SW480 (cell line): Measurements from ENCODE around the gene MLPH.
"Not testable (repeated sequence)": the region's sequence is repeated elsewhere in the genome, so short reads cannot be mapped to it uniquely, and the experiment has no call there.

Experiments used
- DNase-seq: peaks from one replicate; pipeline ENCODE4 v3.0.0-alpha.2; 2016; ENCODE audit warnings: low spot score

MLPH gene

DNA sequence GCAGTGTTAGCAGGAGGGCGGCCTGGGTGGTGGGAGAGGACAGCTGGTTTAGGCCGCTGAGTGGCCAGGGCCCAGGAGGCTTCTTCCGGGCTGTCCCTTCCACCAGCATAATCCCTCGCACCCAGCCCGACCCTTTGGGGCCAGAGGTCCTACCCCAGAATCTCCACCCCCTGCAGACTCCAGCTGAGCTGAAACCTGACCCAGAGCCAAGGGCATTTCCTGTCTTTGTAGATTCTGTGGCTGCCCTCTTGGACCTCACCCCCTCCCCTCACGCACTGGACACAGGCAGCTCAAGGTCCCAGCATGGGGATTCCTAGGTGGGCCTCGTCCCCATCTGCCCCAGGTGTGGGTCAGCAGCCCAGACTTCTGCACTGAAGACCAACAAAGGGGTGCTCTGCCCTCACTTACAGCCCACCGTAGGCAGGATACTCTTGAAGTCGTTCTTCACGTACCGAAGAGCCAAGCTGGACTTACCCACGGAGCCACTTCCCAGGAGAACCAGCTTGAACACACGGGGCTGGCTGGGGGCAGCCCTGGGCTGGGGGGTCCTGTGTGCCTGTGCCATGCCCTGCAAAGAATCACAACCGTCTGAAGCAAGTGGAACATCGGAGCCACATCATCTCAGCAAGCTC is 98.7 kb downstream of the MLPH start:
- DNase-seq: no peak

DNA sequence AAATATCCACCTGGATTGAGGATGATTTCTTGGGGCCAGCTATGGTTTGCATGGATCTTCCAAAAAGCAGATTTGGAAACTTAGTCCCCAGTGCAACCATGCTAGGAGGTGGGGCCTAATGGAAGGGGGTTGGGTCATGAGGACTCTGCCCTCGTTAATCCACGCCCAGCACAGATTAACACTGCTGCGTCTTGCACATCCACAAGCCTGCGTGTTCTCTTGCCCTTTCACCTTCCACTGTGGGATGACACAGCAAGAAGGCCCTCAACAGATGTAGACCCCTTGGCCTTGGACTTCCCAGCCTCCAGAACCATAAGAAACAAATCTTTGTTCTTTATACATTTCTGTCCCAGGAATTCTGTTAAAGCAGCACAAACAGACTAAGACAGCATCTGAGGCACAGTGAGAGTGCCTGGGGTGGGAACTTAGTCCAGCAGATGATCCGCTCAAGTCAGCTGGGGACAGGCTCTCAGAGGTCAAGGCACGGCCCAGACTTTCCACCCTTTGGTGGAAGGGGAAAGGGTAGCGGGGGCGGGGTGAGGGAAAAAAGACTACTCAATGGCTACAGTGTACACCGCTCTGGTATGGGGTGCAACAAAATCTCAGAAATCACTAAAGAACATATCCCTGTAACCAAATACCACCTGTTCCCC is 101.1 kb downstream of the MLPH start:
- DNase-seq: no peak

DNA sequence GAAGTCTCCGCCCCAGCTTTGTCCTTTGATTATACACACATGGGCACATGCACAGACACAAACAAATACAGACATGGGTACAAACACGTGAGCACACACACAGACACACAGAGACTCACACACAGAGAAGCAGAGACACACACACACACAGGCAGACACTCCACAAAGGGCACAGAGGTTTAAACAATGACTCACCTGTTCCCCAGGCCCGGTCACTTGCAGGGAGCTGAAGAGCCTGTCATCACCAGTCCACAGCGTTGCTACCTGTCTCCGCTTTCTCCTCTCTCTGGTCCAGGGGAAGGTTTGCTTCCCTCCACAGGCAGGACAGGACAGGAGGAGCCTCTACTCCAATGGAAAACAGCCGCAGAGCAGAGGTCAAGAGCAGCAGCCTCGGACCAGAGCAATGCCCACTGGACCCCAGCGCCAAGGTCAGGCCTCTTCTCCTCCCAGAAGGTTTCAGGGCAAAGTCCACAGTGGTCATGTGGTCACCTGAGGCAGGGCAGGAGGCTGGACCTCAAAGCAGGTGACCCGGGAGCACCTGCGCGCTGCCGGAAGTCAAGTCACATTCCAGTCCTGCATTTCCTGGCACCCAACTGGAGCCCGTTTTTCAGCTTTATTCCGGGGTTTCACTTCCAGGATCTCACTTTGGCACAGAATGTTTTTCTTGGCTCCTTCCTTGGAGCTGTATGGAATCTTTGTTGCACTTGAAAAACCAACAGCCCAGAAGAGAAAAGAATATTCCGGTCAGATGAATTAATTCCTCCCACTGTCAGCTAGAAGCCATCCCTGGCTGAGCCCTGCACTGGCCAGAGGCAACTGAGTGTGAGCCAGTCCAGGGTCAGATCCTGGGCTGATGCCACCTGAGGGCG is 103.5 kb downstream of the MLPH start, which contains the start of gene RAB17:
TSS of gene RAB17 (minus strand) at position 463 of the 869 bp plus-strand sequence. CDS start 4,580 bp downstream, outside the sequence.
- DNase-seq: peak; percentile 94

DNA sequence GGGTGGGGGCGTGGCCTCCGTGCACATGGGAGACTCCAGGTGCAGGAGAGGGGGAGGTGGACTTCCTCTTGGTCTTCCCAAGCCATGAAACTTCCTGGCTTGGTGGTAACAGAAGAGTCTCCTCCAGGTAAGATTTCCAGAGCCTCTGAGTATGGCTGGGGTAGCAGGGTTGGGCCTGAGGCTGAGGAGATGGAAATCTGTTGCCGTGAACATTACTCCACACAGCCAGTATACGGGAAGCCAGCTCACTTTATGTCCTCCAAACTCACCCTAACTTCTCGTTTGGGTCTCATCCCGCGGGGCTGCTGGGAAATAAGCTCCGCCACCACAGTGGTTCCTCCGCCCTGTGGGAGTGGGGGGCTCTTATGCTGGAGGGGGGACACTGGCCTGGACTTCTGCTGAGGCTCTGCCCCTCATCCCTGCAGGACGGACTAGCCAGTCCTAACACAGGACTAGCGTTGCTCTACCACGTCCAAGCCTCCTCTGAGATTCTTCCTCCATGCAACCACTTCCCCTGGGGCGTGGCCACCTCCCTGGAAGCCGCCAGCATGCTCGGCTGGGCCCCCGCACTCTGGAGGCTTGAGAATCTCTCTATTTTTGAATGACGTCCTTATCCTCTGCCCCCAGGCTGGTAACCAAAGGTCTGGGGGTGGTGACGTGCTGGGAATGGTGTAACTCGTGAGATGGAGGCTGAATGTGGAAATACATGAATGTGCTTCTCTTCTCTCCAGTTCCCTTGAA is 104.3 kb downstream of the MLPH start:
- DNase-seq: peak; percentile 85

DNA sequence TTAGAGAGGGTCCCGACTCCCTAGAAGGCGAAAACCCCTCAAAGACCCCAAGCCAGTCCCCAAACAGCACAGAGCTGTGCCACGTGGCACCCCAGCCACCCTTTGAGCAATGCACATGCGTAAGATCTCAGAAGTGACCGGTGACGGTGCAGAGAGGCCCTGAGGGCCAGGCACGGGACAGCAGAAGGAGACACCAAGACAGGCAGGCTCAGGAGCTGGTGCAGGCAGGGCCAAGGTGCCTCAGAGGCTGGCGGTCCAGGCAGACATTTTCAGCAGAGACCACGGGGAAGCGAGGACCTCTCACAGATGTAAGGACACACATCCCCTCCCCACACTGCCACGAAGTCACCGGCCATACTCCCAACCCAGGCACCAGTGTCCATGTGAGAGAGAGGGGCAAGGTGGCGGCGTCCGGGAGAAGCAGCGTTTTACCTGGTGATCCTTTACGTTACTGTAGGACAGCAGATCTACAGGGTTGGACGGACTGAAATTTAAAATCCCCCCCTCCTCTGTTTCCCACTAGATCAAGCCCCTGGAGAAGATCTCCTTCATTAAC is 105.5 kb downstream of the MLPH start:
- DNase-seq: no peak

DNA sequence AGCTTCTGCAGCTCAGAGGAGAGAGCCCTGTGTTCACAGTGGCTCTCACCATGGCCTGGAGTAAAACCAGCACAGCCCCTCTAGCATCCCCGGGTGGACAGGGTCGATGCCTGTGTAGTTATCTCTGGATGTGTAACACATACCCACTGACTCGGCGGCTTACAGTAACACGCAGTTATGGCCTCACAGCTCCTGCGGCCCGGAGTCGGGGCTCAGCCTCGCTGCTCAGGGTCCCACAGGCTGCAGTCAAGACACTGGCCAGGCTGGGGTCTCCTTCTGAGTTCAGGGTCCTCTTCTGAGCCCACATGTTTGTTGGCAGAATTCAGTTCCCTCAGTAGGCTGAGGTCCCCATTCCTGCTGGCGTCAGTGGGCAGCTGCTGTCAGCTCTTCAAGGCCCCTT is 106.0 kb downstream of the MLPH start:
- no peak for DNase-seq

DNA sequence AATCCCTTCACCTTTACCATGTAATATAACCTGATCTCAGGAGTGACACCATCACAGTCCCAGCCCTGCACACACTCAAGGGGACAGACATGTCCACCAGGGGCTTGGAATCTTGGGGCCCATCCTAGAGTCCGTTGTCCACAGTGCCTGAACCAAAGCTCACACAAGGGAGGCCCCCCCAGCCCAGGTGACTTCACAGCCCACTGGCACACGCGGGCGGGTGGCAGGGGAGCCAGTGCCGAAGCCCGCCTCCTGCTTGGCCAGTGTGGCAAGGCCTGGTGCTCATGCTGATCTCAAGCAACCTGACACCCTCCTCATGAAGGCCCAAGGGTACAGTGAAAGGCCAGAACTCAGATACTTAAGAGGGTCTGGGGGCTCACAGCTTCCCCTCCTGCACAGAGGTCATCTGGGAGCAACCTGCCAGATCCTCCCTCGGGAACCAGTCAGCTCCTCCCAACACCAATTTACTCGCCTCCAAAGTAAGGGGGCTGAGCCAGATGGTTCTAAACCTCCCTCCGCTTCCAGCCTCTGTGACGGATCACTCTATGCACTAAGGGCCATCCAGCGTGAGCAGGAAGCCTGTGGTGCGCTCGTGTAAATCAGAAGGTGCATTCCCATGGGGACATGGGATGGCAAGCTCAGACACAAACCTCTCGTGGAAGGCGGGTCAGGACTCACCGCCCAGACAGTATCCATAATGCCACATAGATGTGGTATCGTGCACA is 106.7 kb downstream of the MLPH start:
- no peak for DNase-seq

DNA sequence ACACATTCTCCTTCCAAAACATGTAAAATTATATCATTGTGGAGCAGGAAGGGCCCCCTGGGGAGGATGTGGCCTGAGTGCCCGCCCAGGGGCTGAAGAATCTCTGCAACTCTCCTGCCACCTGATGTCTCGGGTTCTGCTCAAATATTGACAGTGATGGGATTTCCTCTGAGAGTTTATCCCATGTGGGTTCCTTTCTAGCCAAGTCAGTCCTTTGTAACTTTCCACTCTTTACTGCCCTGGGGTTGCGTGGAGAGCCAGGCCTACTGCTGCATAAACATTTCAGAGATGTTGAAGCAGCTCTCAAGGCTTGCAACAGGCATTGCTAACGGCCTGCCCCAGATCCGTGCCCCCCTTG is 107.4 kb downstream of the MLPH start:
- DNase-seq: no peak

DNA sequence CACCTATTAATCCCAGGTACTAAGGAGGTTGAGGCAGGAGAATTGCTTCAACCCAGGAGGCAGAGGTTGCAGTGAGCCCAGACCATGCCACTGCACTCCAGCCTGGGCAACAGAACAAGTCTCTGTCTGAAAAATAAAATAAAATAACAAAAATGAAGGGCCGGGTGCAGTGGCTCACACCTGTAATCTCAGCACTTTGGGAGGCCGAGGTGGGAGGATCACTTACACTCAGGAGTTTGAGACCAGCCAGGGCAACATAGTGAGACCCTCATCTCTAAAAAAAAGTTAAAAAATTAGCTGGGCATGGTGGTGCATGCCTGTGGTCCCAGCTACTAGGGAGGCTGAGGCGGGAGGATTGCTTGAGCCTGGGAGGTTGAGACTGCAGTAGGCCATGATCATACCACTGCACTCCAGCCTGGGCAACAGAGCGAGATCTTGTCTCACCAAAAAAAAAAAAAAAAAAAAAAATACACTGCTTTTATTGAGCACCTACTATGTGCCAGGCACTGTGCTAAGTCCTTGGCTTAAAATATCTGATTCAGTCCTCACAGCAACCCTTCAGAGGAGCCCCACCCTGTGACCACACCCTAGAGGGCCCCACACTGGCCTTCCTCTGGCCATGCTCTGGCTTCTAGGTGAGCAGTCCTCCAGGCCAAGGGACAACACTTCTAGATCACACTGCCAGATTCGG is 108.9 kb downstream of the MLPH start:
- DNase-seq: not testable (repeated sequence)

DNA sequence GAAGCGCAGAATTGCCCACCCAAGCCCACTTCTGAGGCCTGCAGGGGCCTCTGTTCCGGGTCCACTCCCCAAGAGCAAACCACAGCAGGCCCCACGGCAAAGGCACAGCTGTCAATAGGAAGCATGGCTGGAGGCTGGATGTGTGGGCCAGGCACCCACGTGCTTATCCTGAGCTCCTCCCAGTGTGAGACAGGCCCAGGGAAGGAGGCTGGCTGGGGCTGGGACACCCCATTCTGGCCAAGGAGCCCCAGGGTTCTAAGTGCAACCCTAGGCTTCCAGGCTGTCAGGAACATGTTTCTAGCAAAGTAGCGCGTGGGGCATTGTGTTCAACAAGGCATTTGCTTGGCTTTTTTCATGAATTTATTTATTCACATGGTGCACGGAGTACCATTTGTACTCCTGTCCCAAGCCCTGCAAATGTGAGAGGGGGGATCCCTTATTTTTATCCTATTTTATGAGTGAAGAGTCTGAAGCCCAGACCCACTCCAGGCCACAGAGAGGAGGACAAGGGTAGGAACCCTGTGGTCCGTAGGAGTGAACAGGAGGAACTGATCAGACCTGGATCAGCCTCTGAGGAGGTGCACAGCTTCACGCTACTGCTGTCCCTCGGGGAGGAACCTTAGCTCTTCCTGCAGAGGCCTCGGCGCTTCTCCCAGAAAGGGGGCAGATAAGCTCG is 109.6 kb downstream of the MLPH start:
- no peak for DNase-seq

DNA sequence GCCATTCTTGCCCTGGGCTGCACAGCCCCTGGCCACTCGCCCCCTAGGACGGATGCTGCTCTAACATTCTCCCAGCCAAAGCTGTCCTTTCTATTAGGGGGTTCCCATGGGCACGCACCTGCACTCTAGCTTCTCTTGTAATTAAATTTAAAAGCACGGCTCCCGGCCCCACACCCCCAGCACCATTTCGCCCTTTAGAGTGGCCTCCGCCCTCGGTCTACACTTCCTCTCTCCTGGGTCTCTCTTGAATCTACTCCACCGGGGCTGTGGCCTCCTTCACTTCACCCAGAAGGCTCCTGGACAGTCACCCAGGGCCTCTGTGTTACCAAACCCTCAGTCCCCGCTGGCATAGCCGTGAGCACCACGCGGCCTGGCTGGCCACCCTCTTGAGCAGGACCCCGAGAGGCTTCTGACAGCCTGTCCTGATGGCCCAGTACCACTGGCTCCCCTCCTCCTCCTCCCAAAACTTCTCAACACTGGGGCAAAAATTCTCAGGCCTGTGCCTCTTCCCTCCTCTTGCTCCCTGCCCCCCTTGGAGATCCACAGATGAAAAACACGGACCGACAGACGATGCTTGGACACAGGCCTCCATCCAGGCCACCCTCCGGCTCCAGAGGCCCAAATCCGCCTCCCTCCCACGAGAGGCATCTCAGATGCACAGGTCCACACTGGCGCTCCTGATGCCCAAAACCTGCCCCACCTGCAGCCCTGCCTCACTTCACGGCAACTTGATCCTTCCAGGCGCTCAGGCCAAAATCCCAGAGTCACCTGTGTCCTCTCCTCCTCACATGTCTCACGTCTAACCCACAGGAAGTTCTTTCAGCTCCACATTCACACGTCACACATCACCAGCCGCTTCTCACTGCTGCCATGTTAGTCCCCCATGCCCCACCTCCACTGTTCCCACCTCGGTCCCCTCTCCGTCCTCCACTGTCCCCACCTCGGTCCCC is 110.4 kb downstream of the MLPH start:
- DNase-seq: no peak

DNA sequence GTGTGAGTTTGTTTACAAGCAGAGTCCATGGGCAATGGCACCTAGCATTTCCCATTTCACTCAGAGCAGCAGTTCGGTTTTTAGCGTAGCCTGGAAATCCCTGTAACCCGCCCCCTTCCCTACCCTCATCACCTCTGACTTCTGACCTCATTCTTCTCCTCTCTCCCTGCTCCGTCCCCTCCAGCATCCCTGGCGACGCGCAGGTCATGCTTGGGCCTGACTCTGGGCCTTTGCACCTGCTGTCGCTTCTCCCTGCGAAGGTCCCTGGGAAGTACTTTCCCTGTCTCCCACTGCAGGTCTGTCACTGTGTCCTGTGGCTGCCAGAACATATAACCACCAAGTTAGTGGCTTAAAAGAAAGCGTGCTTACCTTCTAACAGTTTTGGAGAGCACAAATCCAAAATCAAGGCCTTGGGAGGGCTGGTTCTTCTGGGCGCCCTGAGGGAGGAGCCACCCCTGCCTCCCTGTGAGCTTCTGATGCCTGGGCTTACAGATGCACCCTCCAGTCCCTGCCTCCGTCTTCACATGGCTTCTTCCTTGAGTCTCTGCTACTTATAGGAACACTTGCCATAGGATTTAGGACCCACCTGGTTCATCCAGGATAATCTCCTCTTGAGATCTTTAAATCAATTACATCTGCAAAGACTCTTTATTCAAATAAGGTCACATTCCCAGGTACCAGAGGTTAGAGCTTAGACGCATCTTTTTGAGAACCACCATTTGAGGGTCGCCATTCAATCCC is 111.6 kb downstream of the MLPH start:
- DNase-seq: no peak

DNA sequence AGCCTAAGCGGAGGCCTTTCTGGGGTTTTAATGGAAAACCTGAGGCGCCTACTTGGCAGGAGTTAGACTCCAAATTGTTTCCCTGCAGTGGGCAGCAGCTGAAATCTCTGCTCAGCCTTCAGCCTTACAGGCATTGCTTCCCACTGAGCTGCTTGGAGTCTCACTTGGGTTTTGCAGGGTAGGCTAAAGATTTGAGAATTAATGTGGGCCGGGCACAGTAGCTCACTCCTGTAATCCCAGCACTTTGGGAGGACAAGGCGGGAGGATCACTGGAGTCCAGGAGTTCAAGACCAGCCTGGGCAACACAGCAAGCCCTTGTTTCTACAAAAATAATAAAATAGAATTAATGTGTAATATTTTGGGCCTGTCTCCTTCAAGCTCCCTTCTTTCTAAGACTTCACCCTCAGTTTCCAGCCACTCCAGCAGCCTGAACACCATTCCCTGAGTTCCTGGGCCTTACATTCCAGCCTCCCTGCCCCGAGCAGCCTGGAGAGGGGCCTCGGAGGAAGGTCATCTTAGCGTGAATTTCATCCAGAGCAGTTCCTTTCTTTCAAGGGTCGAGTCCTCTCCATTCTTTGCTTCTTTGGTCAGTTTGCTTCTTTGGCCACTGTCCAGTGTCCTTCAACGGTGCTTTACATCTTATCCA is 112.5 kb downstream of the MLPH start:
- no peak for DNase-seq

DNA sequence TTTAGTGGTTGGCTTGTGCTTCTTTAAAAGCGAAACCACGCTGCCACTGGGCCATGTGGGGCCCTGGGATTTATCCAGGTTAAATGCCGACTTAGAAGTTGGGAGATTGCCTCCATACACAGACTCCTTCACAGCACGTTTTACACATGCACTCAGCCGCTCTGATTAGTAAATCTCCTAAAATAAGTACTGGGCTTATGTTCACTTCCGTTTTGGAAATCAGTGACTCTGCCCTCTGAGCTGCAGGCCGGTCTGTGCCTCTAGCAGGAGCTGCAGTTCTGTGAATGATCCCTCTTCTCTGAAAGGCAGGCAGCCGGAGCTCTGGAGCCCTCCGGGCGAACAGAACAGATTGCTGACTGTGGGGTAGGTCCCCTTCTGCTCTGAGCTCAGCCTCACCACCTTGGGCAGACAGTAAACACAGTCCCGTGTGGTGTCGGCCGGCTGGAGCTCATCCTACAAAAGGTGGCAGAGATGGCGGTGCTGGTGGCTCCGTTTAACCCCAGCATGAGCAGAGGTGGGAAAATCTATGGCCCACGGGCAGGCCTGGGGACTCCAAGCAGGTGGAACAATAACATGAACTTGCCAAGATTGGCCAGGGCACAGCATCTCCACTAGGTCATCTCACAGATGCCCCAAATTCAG is 113.3 kb downstream of the MLPH start:
- no peak for DNase-seq

DNA sequence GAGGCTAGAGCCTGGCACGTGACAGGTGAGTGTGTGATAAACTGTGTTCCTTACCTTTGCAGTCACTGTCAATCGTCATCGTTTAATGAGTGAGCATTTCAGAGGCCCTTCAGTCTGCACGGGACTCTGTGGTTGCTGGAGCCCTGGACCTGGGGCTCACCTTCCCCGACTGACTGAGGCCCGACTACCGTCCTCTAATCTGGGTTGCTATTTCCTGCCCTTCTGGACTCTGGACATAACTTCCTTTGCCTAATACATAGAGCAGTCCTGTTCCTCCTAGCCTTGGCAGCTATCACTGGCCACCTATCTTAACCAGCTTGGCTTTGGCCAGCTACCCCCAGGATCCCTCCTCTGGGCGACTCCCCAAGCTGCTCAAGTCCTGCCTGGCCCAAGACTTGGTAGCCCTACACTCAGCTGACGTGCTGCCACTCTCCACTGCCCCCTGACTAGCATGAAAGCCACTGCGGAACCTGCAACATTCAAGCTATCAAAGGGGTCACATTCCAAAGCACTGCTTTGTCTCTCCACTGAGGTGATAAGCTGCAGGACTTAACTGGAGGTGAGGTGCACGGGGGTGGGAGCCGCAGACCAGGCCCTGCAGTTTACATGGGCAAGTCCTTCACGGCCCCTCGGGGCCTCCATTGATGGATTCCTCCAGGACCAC is 114.5 kb downstream of the MLPH start:
- DNase-seq: no peak

DNA sequence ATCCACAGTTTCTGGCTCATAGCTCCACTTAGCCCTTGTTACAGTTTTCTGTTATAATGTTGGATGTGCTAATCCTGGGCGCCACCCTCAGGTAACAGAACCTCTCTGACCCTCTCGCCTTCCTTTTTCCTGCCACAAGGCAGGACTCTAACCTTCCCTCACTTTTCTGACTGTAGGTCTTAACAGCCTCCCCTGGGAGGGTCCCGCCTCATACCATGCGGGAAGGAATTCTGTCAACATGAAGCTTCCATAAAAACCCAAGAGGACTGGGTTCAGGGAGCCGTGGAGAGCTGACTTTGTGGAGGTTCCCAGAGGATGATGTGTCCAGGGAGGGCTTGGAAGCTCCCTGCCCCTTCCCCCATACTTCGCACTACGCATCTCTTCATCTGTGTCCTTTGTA is 115.4 kb downstream of the MLPH start:
- no peak for DNase-seq
